Measurements from ENCODE around the gene THEMIS2. TPM values are rescaled to one million over a fixed set of nuclear protein-coding genes. Genes with fewer than 3 reads are reported as not detected.

The THEMIS2 gene
- total RNA-seq, 1 donor from 2014 or later, result 9.4 TPM

GRCh38 chr1:27879374-27880082, 7.2 kb downstream of the THEMIS2 start:
- peak; percentile 16 for DNase-seq
- intact Hi-C loops (cut with DNase I), result no loop called here
- ATAC-seq (ENCODE audit: poor library complexity), result no peak

- DNase-seq, result peak; percentile 25
- intact Hi-C loops (cut with DNase I), result no loop called here
- ATAC-seq (ENCODE audit: poor library complexity), result no peak
Measured at GRCh38 chr1:27882543-27882903, 10.2 kb downstream of the THEMIS2 start.

- DNase-seq (peak; percentile 15), ATAC-seq (ENCODE audit: poor library complexity) (no peak)
- intact Hi-C loops (cut with DNase I), result no loop called here
Measured at GRCh38 chr1:27883536-27883935, 11.2 kb downstream of the THEMIS2 start.

- ATAC-seq (ENCODE audit: poor library complexity), result no peak
- peak; percentile 38 for DNase-seq
- intact Hi-C loops (cut with DNase I), result no loop called here
Measured at GRCh38 chr1:27884006-27884954, 11.9 kb downstream of the THEMIS2 start.

- peak; percentile 57 for ATAC-seq (ENCODE audit: poor library complexity)
- peak; percentile 58 for DNase-seq
- intact Hi-C loops (cut with DNase I), result no loop called here
Measured at GRCh38 chr1:27885114-27885528, 12.8 kb downstream of the THEMIS2 start.

GRCh38 chr1:27885621-27886352, 13.4 kb downstream of the THEMIS2 start:
- intact Hi-C loops (cut with DNase I), result no loop called here
- ATAC-seq (ENCODE audit: poor library complexity) (peak; percentile 62), DNase-seq (peak; percentile 36)

- intact Hi-C loops (cut with DNase I), result no loop called here
- DNase-seq (no peak), ATAC-seq (ENCODE audit: poor library complexity) (no peak)
Measured at GRCh38 chr1:27886353-27886679, 14.0 kb downstream of the THEMIS2 start.

- intact Hi-C loops (cut with DNase I), result no loop called here
- no peak for DNase-seq
Measured at GRCh38 chr1:27886744-27887143, 14.4 kb downstream of the THEMIS2 start.

GRCh38 chr1:27887215-27888021, 15.1 kb downstream of the THEMIS2 start:
- intact Hi-C loops (cut with DNase I), result no loop called here
- peak; percentile 25 for ATAC-seq (ENCODE audit: poor library complexity)
- DNase-seq, result no peak

More at GRCh38 chr1:27886744-27887143, 14.4 kb downstream of the THEMIS2 start:
- ATAC-seq (ENCODE audit: poor library complexity), result no peak

- intact Hi-C loops (cut with DNase I), result no loop called here
- no peak for ATAC-seq (ENCODE audit: poor library complexity)
- no peak for DNase-seq
Measured at GRCh38 chr1:27889506-27889905, 17.2 kb downstream of the THEMIS2 start.

- intact Hi-C loops (cut with DNase I), result no loop called here
- ATAC-seq (ENCODE audit: poor library complexity) (peak; percentile 71), DNase-seq (no peak)
Measured at GRCh38 chr1:27891196-27891889, 19.0 kb downstream of the THEMIS2 start.

GRCh38 chr1:27894521-27894920, 22.2 kb downstream of the THEMIS2 start:
- intact Hi-C loops (cut with DNase I), result no loop called here
- DNase-seq, result no peak
- no peak for ATAC-seq (ENCODE audit: poor library complexity)

- DNase-seq (no peak), ATAC-seq (ENCODE audit: poor library complexity) (no peak)
- intact Hi-C loops (cut with DNase I), result no loop called here
Measured at GRCh38 chr1:27906759-27907158, 34.4 kb downstream of the THEMIS2 start.

- intact Hi-C loops (cut with DNase I), result no loop called here
- ATAC-seq (ENCODE audit: poor library complexity), result no peak
- DNase-seq, result no peak
Measured at GRCh38 chr1:27912429-27912828, 40.1 kb downstream of the THEMIS2 start.

- no peak for ATAC-seq (ENCODE audit: poor library complexity)
Measured at GRCh38 chr1:27915082-27915575, 42.8 kb downstream of the THEMIS2 start.

GRCh38 chr1:27922272-27922671, 49.9 kb downstream of the THEMIS2 start:
- no peak for ATAC-seq (ENCODE audit: poor library complexity)
- no peak for DNase-seq
- intact Hi-C loops (cut with DNase I), result no loop called here

More at GRCh38 chr1:27915082-27915575, 42.8 kb downstream of the THEMIS2 start:
- intact Hi-C loops (cut with DNase I), result no loop called here
- no peak for DNase-seq

- DNase-seq (no peak), ATAC-seq (ENCODE audit: poor library complexity) (no peak)
- intact Hi-C loops (cut with DNase I), result no loop called here
Measured at GRCh38 chr1:27928216-27928954, 56.0 kb downstream of the THEMIS2 start.
